ENCODE results near the gene COX6A1. TPM values are rescaled to one million over a fixed set of nuclear protein-coding genes. Genes with fewer than 3 reads are reported as not detected.

Gene COX6A1
- polyA plus RNA-seq, 1 donor from 2014 or later, result 2,017 TPM

DNA sequence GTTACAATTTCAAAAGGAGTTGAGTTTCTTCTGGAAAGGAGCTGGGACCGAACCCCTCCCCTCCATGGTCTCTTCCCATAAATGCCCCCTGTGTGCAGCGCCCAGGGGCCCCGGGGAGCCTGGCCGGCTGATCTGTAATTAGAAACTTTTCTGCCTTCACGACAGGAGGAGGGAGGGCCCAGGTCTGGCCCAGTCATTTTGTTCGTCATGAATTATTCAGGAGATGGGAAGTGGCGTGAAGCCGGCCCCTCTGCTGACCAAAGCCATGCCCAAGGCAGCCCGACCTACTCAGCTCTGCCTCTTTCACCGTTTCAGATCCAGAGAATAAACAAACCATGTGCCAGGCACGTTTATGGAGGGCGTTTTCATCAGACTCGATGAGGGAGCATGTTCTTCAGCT, 35.7 kb upstream of the COX6A1 start:
- no peaks in the 10 kb centered on the region for H3K79me2 ChIP-seq (replicated peaks; ENCODE audit: insufficient read depth, low read length)
- no peak overlapping the region for H2AFZ ChIP-seq (ENCODE audit: low read depth, low read length)
- no peaks in the 10 kb centered on the region for H3K9me2 ChIP-seq (ENCODE audit: insufficient read depth, low read length)
- H3K27ac ChIP-seq (ENCODE audit: low read length), result no peak overlapping the region
- no peak overlapping the region for H3K4me2 ChIP-seq (ENCODE audit: low read length)
- no peaks in the 10 kb centered on the region for H3K27me3 ChIP-seq (ENCODE audit: insufficient read depth, low read depth, low read length)
- H3K9me3 ChIP-seq (ENCODE audit: low read length), result no peaks in the 10 kb centered on the region
- no peaks in the 10 kb centered on the region for H3F3A ChIP-seq (ENCODE audit: insufficient read depth, low read length, poor library complexity, severe bottlenecking)
- H3K9ac ChIP-seq (ENCODE audit: low read length), result no peak overlapping the region
- TF ChIP-seq TAF1 (IDR thresholded peaks at IDR 0.05; ENCODE audit: low read depth), result no peak
- TF ChIP-seq, protein P1, sequence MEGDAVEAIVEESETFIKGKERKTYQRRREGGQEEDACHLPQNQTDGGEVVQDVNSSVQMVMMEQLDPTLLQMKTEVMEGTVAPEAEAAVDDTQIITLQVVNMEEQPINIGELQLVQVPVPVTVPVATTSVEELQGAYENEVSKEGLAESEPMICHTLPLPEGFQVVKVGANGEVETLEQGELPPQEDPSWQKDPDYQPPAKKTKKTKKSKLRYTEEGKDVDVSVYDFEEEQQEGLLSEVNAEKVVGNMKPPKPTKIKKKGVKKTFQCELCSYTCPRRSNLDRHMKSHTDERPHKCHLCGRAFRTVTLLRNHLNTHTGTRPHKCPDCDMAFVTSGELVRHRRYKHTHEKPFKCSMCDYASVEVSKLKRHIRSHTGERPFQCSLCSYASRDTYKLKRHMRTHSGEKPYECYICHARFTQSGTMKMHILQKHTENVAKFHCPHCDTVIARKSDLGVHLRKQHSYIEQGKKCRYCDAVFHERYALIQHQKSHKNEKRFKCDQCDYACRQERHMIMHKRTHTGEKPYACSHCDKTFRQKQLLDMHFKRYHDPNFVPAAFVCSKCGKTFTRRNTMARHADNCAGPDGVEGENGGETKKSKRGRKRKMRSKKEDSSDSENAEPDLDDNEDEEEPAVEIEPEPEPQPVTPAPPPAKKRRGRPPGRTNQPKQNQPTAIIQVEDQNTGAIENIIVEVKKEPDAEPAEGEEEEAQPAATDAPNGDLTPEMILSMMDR (IDR thresholded peaks at IDR 0.05; ENCODE audit: poor library complexity, severe bottlenecking), result no peak
- no peak for TF ChIP-seq SMC3 (conservative IDR thresholded peaks at IDR 0.05; ENCODE audit: poor library complexity)
- TF ChIP-seq, protein P2, sequence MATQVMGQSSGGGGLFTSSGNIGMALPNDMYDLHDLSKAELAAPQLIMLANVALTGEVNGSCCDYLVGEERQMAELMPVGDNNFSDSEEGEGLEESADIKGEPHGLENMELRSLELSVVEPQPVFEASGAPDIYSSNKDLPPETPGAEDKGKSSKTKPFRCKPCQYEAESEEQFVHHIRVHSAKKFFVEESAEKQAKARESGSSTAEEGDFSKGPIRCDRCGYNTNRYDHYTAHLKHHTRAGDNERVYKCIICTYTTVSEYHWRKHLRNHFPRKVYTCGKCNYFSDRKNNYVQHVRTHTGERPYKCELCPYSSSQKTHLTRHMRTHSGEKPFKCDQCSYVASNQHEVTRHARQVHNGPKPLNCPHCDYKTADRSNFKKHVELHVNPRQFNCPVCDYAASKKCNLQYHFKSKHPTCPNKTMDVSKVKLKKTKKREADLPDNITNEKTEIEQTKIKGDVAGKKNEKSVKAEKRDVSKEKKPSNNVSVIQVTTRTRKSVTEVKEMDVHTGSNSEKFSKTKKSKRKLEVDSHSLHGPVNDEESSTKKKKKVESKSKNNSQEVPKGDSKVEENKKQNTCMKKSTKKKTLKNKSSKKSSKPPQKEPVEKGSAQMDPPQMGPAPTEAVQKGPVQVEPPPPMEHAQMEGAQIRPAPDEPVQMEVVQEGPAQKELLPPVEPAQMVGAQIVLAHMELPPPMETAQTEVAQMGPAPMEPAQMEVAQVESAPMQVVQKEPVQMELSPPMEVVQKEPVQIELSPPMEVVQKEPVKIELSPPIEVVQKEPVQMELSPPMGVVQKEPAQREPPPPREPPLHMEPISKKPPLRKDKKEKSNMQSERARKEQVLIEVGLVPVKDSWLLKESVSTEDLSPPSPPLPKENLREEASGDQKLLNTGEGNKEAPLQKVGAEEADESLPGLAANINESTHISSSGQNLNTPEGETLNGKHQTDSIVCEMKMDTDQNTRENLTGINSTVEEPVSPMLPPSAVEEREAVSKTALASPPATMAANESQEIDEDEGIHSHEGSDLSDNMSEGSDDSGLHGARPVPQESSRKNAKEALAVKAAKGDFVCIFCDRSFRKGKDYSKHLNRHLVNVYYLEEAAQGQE (IDR thresholded peaks at IDR 0.05; ENCODE audit: borderline replicate concordance), result no peak
- no peak for TF ChIP-seq RAD21 (conservative IDR thresholded peaks at IDR 0.05)
- no peak for TF ChIP-seq POLR2AphosphoS5 (IDR thresholded peaks at IDR 0.05)
- no peak for TF ChIP-seq EP300 (conservative IDR thresholded peaks at IDR 0.05; ENCODE audit: poor library complexity, severe bottlenecking)
- TF ChIP-seq MXI1 (conservative IDR thresholded peaks at IDR 0.05; ENCODE audit: poor library complexity, severe bottlenecking), result no peak
- TF ChIP-seq EZH2 (IDR thresholded peaks at IDR 0.05; ENCODE audit: borderline replicate concordance, insufficient read depth, low read length, poor library complexity, severe bottlenecking), result no peak
- no peak overlapping the region for H3K4me3 ChIP-seq (ENCODE audit: low read length)
- no peaks in the 10 kb centered on the region for H3K36me3 ChIP-seq (ENCODE audit: insufficient read depth, low read length)
- H4K20me1 ChIP-seq (ENCODE audit: insufficient read depth), result no peaks in the 10 kb centered on the region

DNA sequence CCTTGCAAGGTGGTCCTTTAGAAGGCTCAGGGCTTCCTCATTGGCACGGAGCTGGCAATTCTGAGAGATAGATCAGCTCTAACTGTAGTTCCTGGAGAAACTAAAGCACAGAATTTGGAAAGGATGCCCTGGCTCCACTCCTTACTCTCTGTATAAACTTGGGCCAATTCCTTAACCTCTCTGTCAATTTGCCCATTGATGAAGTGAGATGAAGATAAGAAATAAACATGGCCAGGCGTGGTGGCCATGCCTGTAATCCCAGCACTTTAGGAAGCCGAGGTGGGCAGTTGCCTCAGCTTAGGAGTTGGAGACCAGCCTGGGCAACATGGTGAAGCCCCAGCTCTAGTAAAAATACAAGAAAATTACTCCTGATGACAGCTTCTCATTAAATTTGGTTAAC, 34.0 kb upstream of the COX6A1 start:
- H3K9ac ChIP-seq (ENCODE audit: low read length), result no peak overlapping the region
- TF ChIP-seq, protein P1 (IDR thresholded peaks at IDR 0.05; ENCODE audit: poor library complexity, severe bottlenecking), result no peak
- TF ChIP-seq EZH2 (IDR thresholded peaks at IDR 0.05; ENCODE audit: borderline replicate concordance, insufficient read depth, low read length, poor library complexity, severe bottlenecking) (no peak), SMC3 (conservative IDR thresholded peaks at IDR 0.05; ENCODE audit: poor library complexity) (no peak), TAF1 (IDR thresholded peaks at IDR 0.05; ENCODE audit: low read depth) (no peak), RAD21 (conservative IDR thresholded peaks at IDR 0.05) (no peak), MXI1 (conservative IDR thresholded peaks at IDR 0.05; ENCODE audit: poor library complexity, severe bottlenecking) (no peak), POLR2AphosphoS5 (IDR thresholded peaks at IDR 0.05) (no peak), EP300 (conservative IDR thresholded peaks at IDR 0.05; ENCODE audit: poor library complexity, severe bottlenecking) (no peak)
- TF ChIP-seq, protein P2 (IDR thresholded peaks at IDR 0.05; ENCODE audit: borderline replicate concordance), result no peak
- H3K4me2 ChIP-seq (ENCODE audit: low read length), result no peak overlapping the region
- H2AFZ ChIP-seq (ENCODE audit: low read depth, low read length), result no peak overlapping the region
- no peaks in the 10 kb centered on the region for H3F3A ChIP-seq (ENCODE audit: insufficient read depth, low read length, poor library complexity, severe bottlenecking)
- no peaks in the 10 kb centered on the region for H3K27me3 ChIP-seq (ENCODE audit: insufficient read depth, low read depth, low read length)
- no peaks in the 10 kb centered on the region for H4K20me1 ChIP-seq (ENCODE audit: insufficient read depth)
- no peaks in the 10 kb centered on the region for H3K9me3 ChIP-seq (ENCODE audit: low read length)
- H3K4me3 ChIP-seq (ENCODE audit: low read length), result no peak overlapping the region
- H3K36me3 ChIP-seq (ENCODE audit: insufficient read depth, low read length), result no peaks in the 10 kb centered on the region
- H3K27ac ChIP-seq (ENCODE audit: low read length), result no peak overlapping the region
- no peaks in the 10 kb centered on the region for H3K9me2 ChIP-seq (ENCODE audit: insufficient read depth, low read length)
- no peaks in the 10 kb centered on the region for H3K79me2 ChIP-seq (replicated peaks; ENCODE audit: insufficient read depth, low read length)

All from neural cell (in vitro differentiated cells).